Activated CD8-positive, alpha-beta T cell treated with anti-CD3 and anti-CD28 coated beads for 36 hours (primary cell): ENCODE results near the gene PIEZO2. TPM values are rescaled to one million over a fixed set of nuclear protein-coding genes. Genes with fewer than 3 reads are reported as not detected.

Experiments
- ATAC-seq: fragments of 200-7000 bp; cut with Tn5 transposase; one replicate; pipeline ENCODE4 v1.10.0; 2021; ENCODE audit warnings: mild to moderate bottlenecking, moderate library complexity
- CTCF ChIA-PET: fragments of 350-600 bp; sonication (Branson Sonifier 250); formaldehyde crosslinking; loops from one replicate; lab custom pipeline; 2021; ENCODE audit warnings: antibody characterized with exemption; lab: Charles Lee
- POLR2A ChIA-PET: fragments of 350-600 bp; sonication (Branson Sonifier 250); formaldehyde crosslinking; loops from one replicate; lab custom pipeline; 2021; ENCODE audit warnings: antibody characterized with exemption; lab: Charles Lee
- DNase-seq: peaks from one replicate; pipeline ENCODE4 v3.0.0-alpha.2; 2020
- H3K27ac Mint-ChIP-seq: one replicate; pipeline ENCODE4 v1.8.0; 2021; ENCODE audit warnings: mild to moderate bottlenecking, mixed read lengths
- H3K27me3 Mint-ChIP-seq: one replicate; pipeline ENCODE4 v1.8.0; 2021; ENCODE audit warnings: mixed read lengths
- H3K36me3 Mint-ChIP-seq: one replicate; pipeline ENCODE4 v1.8.0; 2021; ENCODE audit warnings: low read depth, mixed read lengths
- H3K4me1 Mint-ChIP-seq: one replicate; pipeline ENCODE4 v1.8.0; 2021; ENCODE audit warnings: low read depth, mixed read lengths
- H3K4me3 Mint-ChIP-seq: one replicate; pipeline ENCODE4 v1.8.0; 2021; ENCODE audit warnings: mild to moderate bottlenecking, moderate library complexity, mixed read lengths
- H3K9me3 Mint-ChIP-seq: one replicate; pipeline ENCODE4 v1.8.0; 2021; ENCODE audit warnings: mixed read lengths
- intact Hi-C: fragments of 100-400 bp; cut with micrococcal nuclease; formaldehyde crosslinking; loops from one replicate; pipeline ENCODE4 v1.10.0; 2022
- total RNA-seq, 2 experiments: library from RNA; stranded (reverse); gene quantifications; one replicate each; pipeline ENCODE4 v1.2.3, GENCODE V29; 2021
- TF ChIP-seq, protein P1 (sequence below): fragments of 200-600 bp; IDR thresholded peaks from one replicate; pipeline ENCODE4 v1.8.0; 2022; ENCODE audit warnings: antibody characterized with exemption, mild to moderate bottlenecking

Gene PIEZO2
- total RNA-seq, 2 experiments from 2014 or later = not detected

- H3K4me3 Mint-ChIP-seq = no peak overlapping the region
- POLR2A ChIA-PET = no interaction called here
- CTCF ChIA-PET = interaction anchor here (0.9 kb wide), 1 partner anchor 13 kb away, joined by 3 read pairs; no protein-coding TSS in a partner anchor
- H3K9me3 Mint-ChIP-seq = peaks cover 2% of the 10 kb centered on the region
- intact Hi-C loops = no loop called here
- TF ChIP-seq, protein P1, sequence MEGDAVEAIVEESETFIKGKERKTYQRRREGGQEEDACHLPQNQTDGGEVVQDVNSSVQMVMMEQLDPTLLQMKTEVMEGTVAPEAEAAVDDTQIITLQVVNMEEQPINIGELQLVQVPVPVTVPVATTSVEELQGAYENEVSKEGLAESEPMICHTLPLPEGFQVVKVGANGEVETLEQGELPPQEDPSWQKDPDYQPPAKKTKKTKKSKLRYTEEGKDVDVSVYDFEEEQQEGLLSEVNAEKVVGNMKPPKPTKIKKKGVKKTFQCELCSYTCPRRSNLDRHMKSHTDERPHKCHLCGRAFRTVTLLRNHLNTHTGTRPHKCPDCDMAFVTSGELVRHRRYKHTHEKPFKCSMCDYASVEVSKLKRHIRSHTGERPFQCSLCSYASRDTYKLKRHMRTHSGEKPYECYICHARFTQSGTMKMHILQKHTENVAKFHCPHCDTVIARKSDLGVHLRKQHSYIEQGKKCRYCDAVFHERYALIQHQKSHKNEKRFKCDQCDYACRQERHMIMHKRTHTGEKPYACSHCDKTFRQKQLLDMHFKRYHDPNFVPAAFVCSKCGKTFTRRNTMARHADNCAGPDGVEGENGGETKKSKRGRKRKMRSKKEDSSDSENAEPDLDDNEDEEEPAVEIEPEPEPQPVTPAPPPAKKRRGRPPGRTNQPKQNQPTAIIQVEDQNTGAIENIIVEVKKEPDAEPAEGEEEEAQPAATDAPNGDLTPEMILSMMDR = no peak
- no peaks in the 10 kb centered on the region for H3K36me3 Mint-ChIP-seq
- H3K4me1 Mint-ChIP-seq = no peaks in the 10 kb centered on the region
- H3K27me3 Mint-ChIP-seq = no peaks in the 10 kb centered on the region
- DNase-seq (no peak), ATAC-seq (no peak)
- H3K27ac Mint-ChIP-seq = no peak overlapping the region
Measured at GRCh38 chr18:10973567-10974203, 175.7 kb downstream of the PIEZO2 start.

DNA sequence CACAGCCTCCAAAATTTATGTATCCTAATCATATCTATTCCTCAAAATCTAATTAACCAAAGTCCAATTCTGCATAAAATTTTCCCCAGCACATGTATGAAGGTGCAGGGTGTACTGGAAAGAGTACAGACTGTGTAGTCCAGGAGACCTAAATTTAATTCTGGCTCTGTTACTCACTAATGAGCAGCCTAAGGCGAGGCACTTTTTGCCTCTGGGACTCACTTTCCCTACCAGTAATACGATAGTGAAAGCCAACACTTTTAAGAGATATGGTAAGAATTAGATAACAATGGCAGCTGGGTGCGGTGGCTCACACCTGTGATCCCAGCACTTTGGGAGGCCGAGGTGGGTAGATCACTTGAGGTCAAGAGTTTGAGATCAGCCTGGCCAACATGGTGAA, 177.7 kb downstream of the PIEZO2 start:
- Mint-ChIP-seq H3K27ac (no peak overlapping the region), H3K36me3 (no peaks in the 10 kb centered on the region), H3K27me3 (no peaks in the 10 kb centered on the region), H3K9me3 (peaks cover 2% of the 10 kb centered on the region), H3K4me3 (no peak overlapping the region), H3K4me1 (no peaks in the 10 kb centered on the region)
- intact Hi-C loops = no loop called here
- POLR2A ChIA-PET = no interaction called here
- no peak for DNase-seq
- CTCF ChIA-PET = no interaction called here
- TF ChIP-seq, protein P1 = no peak
- ATAC-seq = no peak

DNA sequence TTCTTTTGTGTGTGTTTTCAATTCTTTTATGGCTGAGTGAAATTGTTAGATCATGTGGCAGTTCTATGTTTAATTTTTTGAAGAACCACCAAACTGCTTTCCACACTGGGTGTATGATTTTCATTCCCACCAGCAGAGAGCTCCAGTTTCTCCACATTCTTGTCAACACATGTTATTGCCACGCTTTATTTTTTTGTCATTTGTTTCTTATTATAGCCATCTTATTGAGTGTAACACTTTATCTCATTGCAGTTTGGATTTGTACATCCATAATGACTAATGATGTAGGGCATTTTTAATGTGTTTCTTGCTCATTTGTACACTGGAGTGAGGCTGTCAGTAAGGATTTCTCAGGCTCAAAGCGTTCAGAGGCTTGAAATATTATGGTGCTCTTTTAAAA, 184.2 kb downstream of the PIEZO2 start:
- CTCF ChIA-PET = no interaction called here
- Mint-ChIP-seq H3K27ac (no peak overlapping the region), H3K9me3 (peaks cover 2% of the 10 kb centered on the region), H3K4me1 (no peaks in the 10 kb centered on the region), H3K27me3 (no peaks in the 10 kb centered on the region), H3K36me3 (no peaks in the 10 kb centered on the region), H3K4me3 (no peak overlapping the region)
- TF ChIP-seq, protein P1 = no peak
- intact Hi-C loops = no loop called here
- ATAC-seq (no peak), DNase-seq (no peak)
- POLR2A ChIA-PET = no interaction called here

- POLR2A ChIA-PET = no interaction called here
- intact Hi-C loops = no loop called here
- ATAC-seq (no peak), DNase-seq (no peak)
- H3K27me3 Mint-ChIP-seq = peaks cover 4% of the 10 kb centered on the region
- no peak overlapping the region for H3K4me3 Mint-ChIP-seq
- TF ChIP-seq, protein P1 = no peak
- CTCF ChIA-PET = no interaction called here
- H3K9me3 Mint-ChIP-seq = no peaks in the 10 kb centered on the region
- H3K36me3 Mint-ChIP-seq = no peaks in the 10 kb centered on the region
- H3K4me1 Mint-ChIP-seq = no peaks in the 10 kb centered on the region
- no peak overlapping the region for H3K27ac Mint-ChIP-seq
Measured at GRCh38 chr18:10953672-10954071, 195.7 kb downstream of the PIEZO2 start.

DNA sequence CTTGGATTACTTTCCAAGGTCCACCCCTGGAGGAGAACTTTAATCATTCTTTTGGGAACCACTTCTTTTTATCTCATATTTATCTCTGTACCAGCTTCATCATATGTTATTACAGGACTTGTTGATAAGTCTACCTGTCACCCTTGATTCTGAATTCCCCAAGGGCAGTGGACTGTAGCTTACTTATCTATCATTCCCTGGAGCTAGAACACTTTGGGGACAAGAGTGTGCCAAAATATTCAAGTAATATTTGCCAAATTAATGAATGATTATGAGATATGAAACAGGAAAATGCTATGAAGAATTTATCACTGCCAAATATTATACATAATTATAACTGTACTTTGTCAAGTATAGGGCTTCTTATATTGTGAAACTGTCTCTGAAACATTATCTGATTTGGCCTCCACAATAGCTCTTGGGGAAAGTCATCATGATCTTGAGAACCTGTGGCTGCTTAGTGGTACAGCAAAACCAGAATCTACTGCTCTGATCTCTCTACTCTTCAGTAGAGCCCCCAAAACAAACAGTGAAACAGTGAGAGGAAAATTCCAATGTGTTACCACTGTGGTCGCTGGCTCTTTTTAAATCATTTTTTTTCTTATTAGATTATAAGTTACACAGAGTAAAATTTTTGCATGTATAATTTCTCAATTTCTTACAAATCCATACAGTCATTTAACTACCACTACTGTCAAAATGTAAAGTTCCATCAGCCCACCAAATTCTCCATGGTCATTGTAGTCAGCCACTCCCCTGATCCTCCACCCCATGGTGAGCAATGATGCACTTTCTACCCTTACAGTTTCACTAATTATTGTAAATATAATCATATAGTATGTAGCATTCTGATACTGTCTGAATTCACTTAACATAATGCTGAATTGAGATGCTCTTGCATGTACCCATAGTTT, 197.5 kb downstream of the PIEZO2 start:
- Mint-ChIP-seq H3K36me3 (no peaks in the 10 kb centered on the region), H3K4me3 (no peak overlapping the region), H3K27ac (no peak overlapping the region), H3K27me3 (peaks cover 4% of the 10 kb centered on the region), H3K4me1 (no peaks in the 10 kb centered on the region), H3K9me3 (no peaks in the 10 kb centered on the region)
- ChIA-PET CTCF (no interaction called here), POLR2A (no interaction called here)
- DNase-seq (no peak), ATAC-seq (no peak)
- TF ChIP-seq, protein P1 = no peak
- intact Hi-C loops = no loop called here
